ENCODE measurements around the gene ABLIM2.

GRCh38 chr4:8051644-8052043 lies 107.0 kb downstream of the ABLIM2 start:
- no peak for TF ChIP-seq TFCP2L1 (CRISPR knock-in tag; IDR thresholded peaks at IDR 0.05)
- no peak for TF ChIP-seq MAX (IDR thresholded peaks at IDR 0.05)
- no peak for TF ChIP-seq POLR2AphosphoS2 (conservative IDR thresholded peaks at IDR 0.05; ENCODE audit: low read length)
- TF ChIP-seq CTCF (IDR thresholded peaks at IDR 0.05): no peak
- TF ChIP-seq HOXA7 (CRISPR knock-in tag; IDR thresholded peaks at IDR 0.05): no peak
- TF ChIP-seq POLR2A (IDR thresholded peaks at IDR 0.05; ENCODE audit: low read length): no peak
- TF ChIP-seq EP300 (IDR thresholded peaks at IDR 0.05): no peak
- no peak for TF ChIP-seq ESRRA (IDR thresholded peaks at IDR 0.05; ENCODE audit: borderline replicate concordance, low read length)
- no peak for TF ChIP-seq ELK1 (IDR thresholded peaks at IDR 0.05; ENCODE audit: low read depth, low read length)
- no peak for TF ChIP-seq MYC (IDR thresholded peaks at IDR 0.05; ENCODE audit: borderline replicate concordance, low read length)
